ENCODE results near the gene MOSPD3.

DNA sequence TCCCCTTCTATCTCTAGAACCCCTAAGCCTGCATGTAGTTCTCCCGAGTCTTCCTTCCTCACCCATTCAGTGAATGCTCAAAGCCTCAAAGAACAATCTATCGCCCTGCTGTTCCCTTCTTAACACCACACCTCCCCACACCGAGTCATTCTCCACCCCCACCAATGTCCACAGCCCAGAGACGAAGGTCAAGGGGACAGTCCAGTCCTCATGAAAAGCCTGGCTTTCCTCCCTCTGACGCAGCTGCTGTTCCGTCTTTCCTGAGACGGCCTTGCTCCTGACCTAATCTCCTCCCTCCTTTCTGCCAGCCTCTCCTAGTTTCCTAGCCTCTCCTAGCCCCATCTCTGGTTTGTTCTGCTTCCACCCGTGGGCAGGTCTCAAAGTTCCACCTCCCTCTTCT, 9.2 kb downstream of the MOSPD3 start:
- TF ChIP-seq CTCF (IDR thresholded peaks at IDR 0.05; ENCODE audit: insufficient read depth, low read length, poor library complexity, severe bottlenecking), result no peak
- no peak for TF ChIP-seq EZH2phosphoT487 (conservative IDR thresholded peaks at IDR 0.05; ENCODE audit: low read length)
